Ovary (tissue), 9 donors: ENCODE results near the gene SLC35A4. TPM values are rescaled to one million over a fixed set of nuclear protein-coding genes. Genes with fewer than 3 reads are reported as not detected.
"Not testable (repeated sequence)": the region's sequence is repeated elsewhere in the genome, so short reads cannot be mapped to it uniquely, and the experiment has no call there.

Experiments used
- DNase-seq, 5 donors: peaks; one replicate each; pipeline ENCODE4 v3.0.0-alpha.2; 2019 to 2020
- H3K27ac ChIP-seq, 2 donors: fragments of 200-600 bp; one replicate each; pipeline versions ENCODE4 v1.5.1 to v1.8.0; 2019 to 2022
- H3K27me3 ChIP-seq: fragments of 200-600 bp; one replicate; pipeline ENCODE4 v1.8.0; 2022
- H3K36me3 ChIP-seq: fragments of 200-600 bp; sonication (generic); one replicate; pipeline ENCODE4 v1.5.1; 2019
- H3K4me1 ChIP-seq: one replicate; pipeline ENCODE4 v1.8.1; 2013; ENCODE audit warnings: mild to moderate bottlenecking, moderate library complexity; ENCODE audit not compliant: insufficient read depth
- H3K4me3 ChIP-seq: fragments of 200-600 bp; sonication (generic); one replicate; pipeline ENCODE4 v1.5.1; 2017
- H3K9me3 ChIP-seq, 2 donors: fragments of 200-600 bp in 1 of 2; sonication (generic) in 1 of 2; one replicate each; pipeline versions ENCODE4 v1.5.1 to v1.8.1; 2013 to 2019; ENCODE audit warnings: mild to moderate bottlenecking in 1 of 2, moderate library complexity in 1 of 2
- CTCF ChIP-seq, 3 donors: fragments of 450-650 bp in 2 of 3; fragments of 200-600 bp in 1 of 3; IDR thresholded peaks; one replicate each; pipeline versions ENCODE4 v1.5.1 to v1.8.0; 2016 to 2022; ENCODE audit warnings: antibody characterized with exemption in 3 of 3, mild to moderate bottlenecking in 1 of 3
- EP300 ChIP-seq: sonication (generic); formaldehyde crosslinking; IDR thresholded peaks from one replicate; pipeline ENCODE4 v1.6.1; 2017; ENCODE audit warnings: antibody characterized with exemption
- POLR2A ChIP-seq: fragments of 450-650 bp; IDR thresholded peaks from one replicate; pipeline ENCODE4 v1.6.1; 2017; ENCODE audit warnings: antibody characterized with exemption, mild to moderate bottlenecking, moderate library complexity
- WGBS, 3 donors: extraction: QIAGEN DNeasy Blood & Tissue Kit in 1 of 3; methylation state at CpG; one replicate each; pipeline versions ENCODE4 v1.1.5 to v1.1.7; 2013 to 2017; 5-methylcytosine and 5-hydroxymethylcytosine counted together
- intact Hi-C, 4 donors: fragments of 100-400 bp; cut with DNase I; formaldehyde crosslinking; loops; one replicate each; pipeline versions ENCODE4 v1.11.0 to v1.15.1; 2022 to 2023
- polyA plus RNA-seq, 2 donors: library from polyadenylated mRNA; stranded (reverse); fragments of 200-250 nt in 1 of 2; fragments of 350-450 nt in 1 of 2; fragmentation: Illumina TruSeq in 1 of 2; extraction: RNeasy Lipid Tissue Mini Kit (QIAGEN cat#74804) in 1 of 2; gene quantifications; one replicate each; pipeline ENCODE4 v1.2.3, GENCODE V29; 2013 to 2014
- total RNA-seq, 7 donors: library from RNA; depleted of rRNA in 2 of 7; stranded (reverse); fragments of >200 nt in 2 of 7; fragmentation: NEBNext Ultra II Directional in 3 of 7; extraction: Animal tissue kit (Norgen Biotek cat#: 25700) in 3 of 7; gene quantifications; one replicate each; pipeline versions ENCODE4 v1.1.0 to v1.2.4, GENCODE V29; 2016 to 2023
- donor health status: DM: no; HTN: no; CAD: no; lungs with moderate emphysema.
- donor health status: DM: no; HTN: no; CAD: no.
- donor health status: Bipolar disorder and iron deficiency.
- donor health status: DM: yes; HTN: yes; CAD: no.
- donor health status: DM: no; HTN: no; CAD: no.
- donor health status: DM: yes; HTN: yes; CAD: no.

Gene SLC35A4
- total and polyA plus RNA-seq, 9 donors = 22.3 to 80.2 (median 47.1) TPM

GRCh38 chr5:140602147-140602546 is 37.5 kb downstream of the SLC35A4 start:
- H3K4me3 ChIP-seq = no peak overlapping the region
- 77 to 81% (median 78%) methylated on average over 4 of the region's 4 CpGs for WGBS, 3 donors
- no peaks in the 10 kb centered on the region for H3K27me3 ChIP-seq
- no peaks in the 10 kb centered on the region for H3K4me1 ChIP-seq
- no peak overlapping the region for H3K27ac ChIP-seq
- no peaks in the 10 kb centered on the region for H3K9me3 ChIP-seq
- intact Hi-C loops = no loop called here
- no peak for DNase-seq
- no peak for TF ChIP-seq CTCF (IDR thresholded peaks at IDR 0.05)
- no peak for TF ChIP-seq POLR2A
- no peak for TF ChIP-seq EP300
- H3K36me3 ChIP-seq = no peaks in the 10 kb centered on the region

- intact Hi-C loops, H3K27ac ChIP-seq, H3K9me3 ChIP-seq, DNase-seq, H3K4me1 ChIP-seq, H3K27me3 ChIP-seq, H3K4me3 ChIP-seq, H3K36me3 ChIP-seq: not testable (repeated sequence)
- WGBS, 3 donors = 91 to 96% (median 95%) methylated on average over 4 of the region's 4 CpGs
Observed at GRCh38 chr5:140603446-140603698, 38.7 kb downstream of the SLC35A4 start.

- no peaks in the 10 kb centered on the region for H3K36me3 ChIP-seq
- H3K9me3 ChIP-seq = no peaks in the 10 kb centered on the region
- intact Hi-C loops = no loop called here
- no peak for DNase-seq
- 91 to 95% (median 94%) methylated on average over 2 of the region's 2 CpGs for WGBS, 3 donors
- no peak overlapping the region for H3K4me3 ChIP-seq
- no peaks in the 10 kb centered on the region for H3K27me3 ChIP-seq
- no peak overlapping the region for H3K27ac ChIP-seq
- TF ChIP-seq POLR2A (no peak), EP300 (no peak), CTCF (IDR thresholded peaks at IDR 0.05) (no peak)
- H3K4me1 ChIP-seq = no peaks in the 10 kb centered on the region
Observed at GRCh38 chr5:140603734-140604133, 39.1 kb downstream of the SLC35A4 start.

DNA sequence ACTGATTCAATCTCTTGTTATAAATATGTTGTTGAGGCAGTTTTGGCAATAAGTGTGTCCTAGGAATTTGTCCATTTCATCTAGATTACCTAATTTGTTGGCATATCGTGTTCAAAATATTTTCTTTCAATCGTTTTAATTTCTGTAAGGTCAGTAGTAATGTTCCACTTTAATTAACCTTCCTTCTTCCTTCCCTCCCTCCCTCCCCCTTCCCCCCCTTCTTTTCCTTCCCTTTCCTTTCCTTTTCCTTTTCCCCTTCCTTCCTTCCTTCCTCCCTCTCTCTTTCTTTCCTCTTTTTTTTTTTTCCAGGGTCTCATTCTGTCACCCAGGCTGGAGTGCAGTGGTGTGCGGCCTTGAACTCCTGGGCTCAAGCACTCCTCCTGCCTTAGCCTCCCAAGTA is 41.3 kb downstream of the SLC35A4 start:
- intact Hi-C loops = no loop called here

DNA sequence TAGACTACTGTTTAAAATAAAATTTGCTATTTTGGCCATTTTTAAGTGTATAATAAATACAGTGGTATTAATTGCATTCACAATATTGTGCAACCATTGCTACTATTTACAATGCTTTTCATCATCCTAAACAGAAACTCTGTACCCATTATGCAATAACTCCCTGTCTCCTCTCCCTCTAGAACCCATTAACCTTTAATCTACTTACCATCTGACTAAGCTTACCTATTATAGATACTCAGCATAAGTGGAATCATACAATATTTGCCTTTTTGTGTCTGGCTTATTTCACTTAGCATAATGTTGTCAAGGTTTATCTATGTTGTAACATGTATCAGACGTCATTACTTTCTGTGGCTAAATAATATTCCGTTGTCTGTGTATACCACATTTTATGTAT is 42.4 kb downstream of the SLC35A4 start:
- intact Hi-C loops = no loop called here
- TF ChIP-seq CTCF (IDR thresholded peaks at IDR 0.05) (no peak), POLR2A (no peak), EP300 (no peak)
- WGBS, 3 donors = 81 to 82% (median 82%) methylated on average over 2 of the region's 2 CpGs
- Histone ChIP-seq H3K36me3 (no peaks in the 10 kb centered on the region), H3K4me3 (no peak overlapping the region), H3K9me3 (no peaks in the 10 kb centered on the region), H3K27me3 (no peaks in the 10 kb centered on the region), H3K4me1 (no peaks in the 10 kb centered on the region), H3K27ac (no peak overlapping the region)
- DNase-seq = no peak

More for the DNA sequence above, 41.3 kb downstream of the SLC35A4 start:
- TF ChIP-seq CTCF (IDR thresholded peaks at IDR 0.05) (no peak), EP300 (no peak), POLR2A (no peak)
- H3K4me1 ChIP-seq = no peaks in the 10 kb centered on the region
- no peaks in the 10 kb centered on the region for H3K9me3 ChIP-seq
- no peaks in the 10 kb centered on the region for H3K27me3 ChIP-seq
- no peak overlapping the region for H3K27ac ChIP-seq
- no peak for DNase-seq
- no peak overlapping the region for H3K4me3 ChIP-seq
- WGBS, 3 donors = 67 to 86% (median 71%) methylated on average over 3 of the region's 3 CpGs
- H3K36me3 ChIP-seq = no peaks in the 10 kb centered on the region
